Endothelial cell of umbilical vein (primary cell): ENCODE data around the gene CALR3. TPM values are rescaled to one million over a fixed set of nuclear protein-coding genes. Genes with fewer than 3 reads are reported as not detected.

ENCODE experiments used
- BruUV-seq: library from RNA; stranded (reverse); fragments of 400-500 nt; replicated peaks from 2 replicates; lab custom pipeline; 2021; lab: Mats Ljungman, UMichigan
- CTCF ChIA-PET: fragments of 300-600, 350-600 bp; sonication (Branson Sonifier 250); formaldehyde crosslinking; loops from one replicate; lab custom pipeline; 2021; ENCODE audit warnings: antibody characterized with exemption, inconsistent platforms; lab: Charles Lee
- POLR2A ChIA-PET: fragments of 300-600, 350-600 bp; sonication (Branson Sonifier 250); formaldehyde crosslinking; loops from one replicate; lab custom pipeline; 2021; ENCODE audit warnings: antibody characterized with exemption, inconsistent platforms; lab: Charles Lee
- DNase-seq: peaks from one replicate; pipeline ENCODE4 v3.0.0-alpha.2; 2011; ENCODE audit warnings: low read depth, low spot score
- FAIRE-seq: peaks from 2 replicates; lab custom pipeline; 2011; peaks lifted over from hg19 to GRCh38; lab: Jason Lieb, UNC
- H2AFZ ChIP-seq: 2 replicates; pipeline ENCODE4 v1.6.0; 2012; ENCODE audit warnings: low read depth, low read length, control low read depth, inconsistent platforms
- H3K27ac ChIP-seq: 2 replicates; pipeline ENCODE4 v1.5.1; 2011; ENCODE audit warnings: low read depth, mild to moderate bottlenecking, control low read depth, low read length, moderate library complexity; ENCODE audit not compliant: insufficient read depth
- H3K27me3 ChIP-seq, 2 experiments: 2 replicates each; pipeline versions ENCODE4 v1.6.0 to v1.6.1; 2011; ENCODE audit warnings: low read length in 2 of 2, mixed read lengths in 1 of 2; ENCODE audit not compliant: control insufficient read depth in 2 of 2, insufficient read depth in 2 of 2
- H3K36me3 ChIP-seq, 2 experiments: 2 replicates in 1 of 2; 3 replicates in 1 of 2; pipeline ENCODE4 v1.5.1; 2011; ENCODE audit warnings: low read length in 2 of 2, mild to moderate bottlenecking in 1 of 2, moderate library complexity in 1 of 2; ENCODE audit not compliant: control insufficient read depth in 2 of 2, insufficient read depth in 2 of 2; ENCODE audit errors: extremely low read depth in 1 of 2
- H3K4me1 ChIP-seq: 3 replicates; pipeline ENCODE4 v1.5.1; 2011; ENCODE audit warnings: mild to moderate bottlenecking, low read length; ENCODE audit not compliant: control insufficient read depth, insufficient read depth; ENCODE audit errors: extremely low read depth
- H3K4me2 ChIP-seq: 2 replicates; pipeline ENCODE4 v1.6.1; 2011; ENCODE audit warnings: low read length, control low read depth, mixed read lengths; ENCODE audit not compliant: insufficient read depth
- H3K4me3 ChIP-seq, 3 experiments: fragments of 200-600 bp in 1 of 3; sonication (generic), shearing (Covaris generic) in 1 of 3; replicated peaks in 1 of 3; 2 replicates each; pipeline ENCODE4 v1.5.1; 2011 to 2016; ENCODE audit warnings: control low read depth in 3 of 3, low read length in 3 of 3, mild to moderate bottlenecking in 2 of 3, inconsistent platforms in 1 of 3, low read depth in 1 of 3, moderate library complexity in 1 of 3; ENCODE audit not compliant: insufficient read depth in 1 of 3
- H3K79me2 ChIP-seq: 2 replicates; pipeline ENCODE4 v1.6.0; 2012; ENCODE audit warnings: low read length, inconsistent platforms; ENCODE audit not compliant: control insufficient read depth, insufficient read depth
- H3K9ac ChIP-seq: replicated peaks from 2 replicates; pipeline ENCODE3; 2011; ENCODE audit warnings: low read length, control low read depth; ENCODE audit not compliant: insufficient read depth; ENCODE audit errors: extremely low read depth
- H3K9me1 ChIP-seq: replicated peaks from 3 replicates; pipeline ENCODE4 v1.6.0; 2011; ENCODE audit warnings: mild to moderate bottlenecking, low read length; ENCODE audit not compliant: control insufficient read depth, insufficient read depth; ENCODE audit errors: extremely low read depth
- H3K9me3 ChIP-seq: replicated peaks from 2 replicates; pipeline ENCODE4 v1.5.1; 2012; ENCODE audit warnings: low read length, inconsistent platforms; ENCODE audit not compliant: control insufficient read depth, insufficient read depth
- H4K20me1 ChIP-seq: replicated peaks from 2 replicates; pipeline ENCODE3; 2011; ENCODE audit warnings: mild to moderate bottlenecking, low read length; ENCODE audit not compliant: control insufficient read depth, insufficient read depth; ENCODE audit errors: extremely low read depth
- EZH2 ChIP-seq: IDR thresholded peaks from 2 replicates; pipeline ENCODE4 v1.6.1; 2012; ENCODE audit warnings: borderline replicate concordance, low read depth, mild to moderate bottlenecking, moderate library complexity, low read length, inconsistent platforms; ENCODE audit not compliant: severe bottlenecking
- FOS ChIP-seq: IDR thresholded peaks from 2 replicates; pipeline ENCODE4 v1.6.1; 2011; ENCODE audit warnings: mild to moderate bottlenecking, low read length, moderate library complexity, borderline replicate concordance; ENCODE audit not compliant: insufficient read depth
- GATA2 ChIP-seq: IDR thresholded peaks from 2 replicates; pipeline ENCODE4 v1.7.0; 2011; ENCODE audit warnings: low read depth, mild to moderate bottlenecking, moderate library complexity, mixed read lengths, low read length; ENCODE audit not compliant: insufficient read length, insufficient read depth
- MAX ChIP-seq: IDR thresholded peaks from 2 replicates; pipeline ENCODE4 v1.6.1; 2011; ENCODE audit not compliant: insufficient read depth, insufficient read length
- MYC ChIP-seq: IDR thresholded peaks from one replicate; pipeline ENCODE4 v1.6.1; 2011; ENCODE audit warnings: mild to moderate bottlenecking, low read depth, low read length
- POLR2A ChIP-seq: IDR thresholded peaks from 2 replicates; pipeline ENCODE4 v1.6.1; 2012; ENCODE audit warnings: low read depth, mild to moderate bottlenecking, control low read depth, low read length
- POLR2AphosphoS5 ChIP-seq: IDR thresholded peaks from 2 replicates; pipeline ENCODE4 v1.6.1; 2012; ENCODE audit warnings: low read depth, mild to moderate bottlenecking, control low read depth, low read length, moderate library complexity; ENCODE audit not compliant: insufficient read depth
- dilution Hi-C: fragments of 300-500 bp; cut with MboI; formaldehyde crosslinking; loops from one replicate; pipeline ENCODE4 v1.15.0; 2019; ENCODE audit warnings: low sequenced_read_pairs; ENCODE audit not compliant: extremely low pct_ligation_motif_present
- intact Hi-C: fragments of 100-400 bp; cut with micrococcal nuclease; formaldehyde crosslinking; loops from one replicate; pipeline ENCODE4 v1.10.0; 2022
- polyA plus RNA-seq, 4 experiments: library from polyadenylated mRNA; depleted of rRNA in 3 of 4; stranded (reverse) in 3 of 4; unstranded in 1 of 4; fragments of >200 nt; gene quantifications; 2 replicates each; pipeline versions ENCODE4 v1.2.1 to v1.2.3, GENCODE V29; 2011 to 2012; ENCODE audit warnings: missing spikeins in 1 of 4
- total RNA-seq: library from RNA; stranded (reverse); gene quantifications from 2 replicates; pipeline ENCODE4 v1.2.3, GENCODE V29; 2021

The CALR3 gene
- total and polyA plus RNA-seq, 2 donors (not counting 3 experiments of a cell fraction or from before 2014, with no cell fraction given) = not detected

- Histone ChIP-seq H3K9me1 (no peaks in the 10 kb centered on the region), H3K4me2 (peak overlapping the region; percentile 66), H2AFZ (no peak overlapping the region), H3K9ac (peak overlapping the region; percentile 59), H3K4me1 (peaks cover 27% of the 10 kb centered on the region), H3K27ac (peak overlapping the region; percentile 72), H3K36me3 (peaks cover 0 to 4% of the 10 kb centered on the region in 2 experiments), H3K79me2 (no peaks in the 10 kb centered on the region), H4K20me1 (no peaks in the 10 kb centered on the region), H3K4me3 (no peak overlapping the region), H3K27me3 (no peaks in the 10 kb centered on the region), H3K9me3 (no peaks in the 10 kb centered on the region)
- dilution Hi-C loops = no loop called here
- POLR2A ChIA-PET = no interaction called here
- peak; percentile 93 for DNase-seq
- CTCF ChIA-PET = interaction anchor here (0.8 to 2.1 kb wide), 10 partner anchors 9 to 57 kb away, joined by 3 to 11 read pairs (median 4); no protein-coding TSS in a partner anchor
- intact Hi-C loops = loop anchor here (1.0 to 5.0 kb wide), 3 partner anchors 10 to 106 kb away; partner anchors contain the start of genes C19orf44, CALR3 and CHERP
- FAIRE-seq = peak; percentile 74
- no TSS peak for BruUV-seq
- no peak for TF ChIP-seq MYC
- TF ChIP-seq MAX = peak; percentile 60
- TF ChIP-seq POLR2AphosphoS5 = peak; percentile 50
- no peak for TF ChIP-seq EZH2
- no peak for TF ChIP-seq FOS
- peak; percentile 74 for TF ChIP-seq GATA2
- TF ChIP-seq POLR2A = peak; percentile 38
These were observed 59.8 kb downstream of the CALR3 start for GRCh38 chr19:16435999-16436650.
